IMR-90 (cell line): Measurements from ENCODE around the gene TMF1. TPM values are rescaled to one million over a fixed set of nuclear protein-coding genes. Genes with fewer than 3 reads are reported as not detected.

ENCODE experiments used
- ATAC-seq: fragments of 200-7000 bp; cut with Tn5 transposase; 2 replicates; pipeline ENCODE4 v1.9.1; 2020; ENCODE audit warnings: low read depth, mild to moderate bottlenecking, moderate library complexity
- BruUV-seq: library from RNA; stranded (reverse); fragments of 400-500 nt; replicated peaks from 2 replicates; lab custom pipeline; 2021; lab: Mats Ljungman, UMichigan
- CTCF ChIA-PET: fragments of 300-600 bp; formaldehyde crosslinking; extraction: SDS; loops from one replicate; lab custom pipeline; 2021; ENCODE audit warnings: antibody characterized with exemption; lab: Yijun Ruan, JAX
- POLR2A ChIA-PET: fragments of 300-600 bp; sonication (Branson Sonifier 250); formaldehyde crosslinking; loops from one replicate; lab custom pipeline; 2022; ENCODE audit warnings: antibody characterized with exemption; ENCODE audit not compliant: unreplicated experiment; lab: Charles Lee
- DNase-seq: peaks from one replicate; pipeline ENCODE4 v3.0.0; 2013
- H2AFZ ChIP-seq: replicated peaks from 2 replicates; pipeline ENCODE3; 2013; ENCODE audit warnings: low read length, mild to moderate bottlenecking; ENCODE audit not compliant: poor library complexity
- H2AK5ac ChIP-seq: 2 replicates; pipeline ENCODE4 v1.6.1; 2013; ENCODE audit warnings: low read depth, low read length, inconsistent platforms
- H2AK9ac ChIP-seq: replicated peaks from 2 replicates; pipeline ENCODE3; 2013; ENCODE audit warnings: mild to moderate bottlenecking, low read depth, low read length, moderate library complexity; ENCODE audit not compliant: poor library complexity
- H2BK120ac ChIP-seq: 2 replicates; pipeline ENCODE4 v1.6.1; 2013; ENCODE audit warnings: low read depth, low read length, inconsistent platforms
- H2BK15ac ChIP-seq: 3 replicates; pipeline ENCODE4 v1.6.1; 2013; ENCODE audit warnings: low read depth, low read length, inconsistent platforms
- H2BK20ac ChIP-seq: 2 replicates; pipeline ENCODE4 v1.6.1; 2013; ENCODE audit warnings: low read depth, mild to moderate bottlenecking, inconsistent platforms, low read length, moderate library complexity
- H2BK5ac ChIP-seq: 2 replicates; pipeline ENCODE4 v1.6.1; 2013; ENCODE audit warnings: mild to moderate bottlenecking, low read depth, low read length, inconsistent platforms; ENCODE audit not compliant: poor library complexity, severe bottlenecking
- H3K14ac ChIP-seq: replicated peaks from 2 replicates; pipeline ENCODE4 v1.6.1; 2013; ENCODE audit warnings: low read depth, low read length, inconsistent platforms
- H3K18ac ChIP-seq: 2 replicates; pipeline ENCODE4 v1.6.1; 2013; ENCODE audit warnings: low read depth, low read length, control low read depth
- H3K23ac ChIP-seq: 2 replicates; pipeline ENCODE4 v1.6.1; 2013; ENCODE audit warnings: low read depth, low read length, inconsistent platforms
- H3K27ac ChIP-seq: 2 replicates; pipeline ENCODE4 v1.5.1; 2013; ENCODE audit warnings: mild to moderate bottlenecking, control low read depth, low read length; ENCODE audit not compliant: insufficient read depth
- H3K27me3 ChIP-seq: 2 replicates; pipeline ENCODE4 v1.6.1; 2013; ENCODE audit warnings: low read length; ENCODE audit not compliant: control insufficient read depth, insufficient read depth
- H3K36me3 ChIP-seq: 2 replicates; pipeline ENCODE4 v1.6.1; 2013; ENCODE audit warnings: low read length, mixed read lengths; ENCODE audit not compliant: control insufficient read depth, insufficient read depth
- H3K4ac ChIP-seq: 2 replicates; pipeline ENCODE4 v1.6.1; 2013; ENCODE audit warnings: low read depth, low read length, inconsistent platforms
- H3K4me1 ChIP-seq: 2 replicates; pipeline ENCODE4 v1.6.1; 2013; ENCODE audit warnings: low read length, mixed read lengths; ENCODE audit not compliant: control insufficient read depth, insufficient read depth
- H3K4me2 ChIP-seq: 2 replicates; pipeline ENCODE4 v1.6.1; 2013; ENCODE audit warnings: low read depth, mild to moderate bottlenecking, control low read depth, low read length, moderate library complexity
- H3K4me3 ChIP-seq: 2 replicates; pipeline ENCODE4 v1.5.1; 2013; ENCODE audit warnings: low read depth, mild to moderate bottlenecking, control low read depth, low read length, moderate library complexity; ENCODE audit not compliant: insufficient read depth
- H3K56ac ChIP-seq: 2 replicates; pipeline ENCODE4 v1.6.1; 2013; ENCODE audit warnings: low read length, inconsistent platforms; ENCODE audit not compliant: insufficient read depth; ENCODE audit errors: extremely low read depth
- H3K79me1 ChIP-seq, 2 experiments: 2 replicates each; pipeline ENCODE4 v1.6.1; 2013; ENCODE audit warnings: low read length in 2 of 2, inconsistent platforms in 1 of 2, low read depth in 1 of 2
- H3K9ac ChIP-seq: 2 replicates; pipeline ENCODE4 v1.6.1; 2013; ENCODE audit warnings: low read depth, low read length, control low read depth
- H3K9me1 ChIP-seq: 2 replicates; pipeline ENCODE4 v1.6.1; 2013; ENCODE audit warnings: low read length, inconsistent platforms; ENCODE audit not compliant: insufficient read depth
- H3K9me3 ChIP-seq: 2 replicates; pipeline ENCODE4 v1.6.1; 2013; ENCODE audit warnings: low read length; ENCODE audit not compliant: control insufficient read depth, insufficient read depth
- H4K20me1 ChIP-seq: 2 replicates; pipeline ENCODE4 v1.6.1; 2013; ENCODE audit warnings: low read length, inconsistent platforms; ENCODE audit not compliant: insufficient read depth
- H4K5ac ChIP-seq: 2 replicates; pipeline ENCODE4 v1.6.1; 2013; ENCODE audit warnings: mild to moderate bottlenecking, low read depth, low read length, control low read depth
- H4K8ac ChIP-seq, 2 experiments: 2 replicates each; pipeline ENCODE4 v1.6.1; 2013; ENCODE audit warnings: low read depth in 2 of 2, low read length in 2 of 2, control low read depth in 1 of 2, inconsistent platforms in 1 of 2
- H4K91ac ChIP-seq: 2 replicates; pipeline ENCODE4 v1.6.1; 2013; ENCODE audit warnings: low read depth, low read length, inconsistent platforms; ENCODE audit not compliant: insufficient read depth
- BHLHE40 ChIP-seq: fragments of 150-350 bp; IDR thresholded peaks from 2 replicates; pipeline ENCODE4 v1.6.1; 2016; ENCODE audit warnings: mild to moderate bottlenecking, low read depth, low read length
- CHD1 ChIP-seq: IDR thresholded peaks from 2 replicates; pipeline ENCODE4 v1.6.1; 2012; ENCODE audit warnings: low read depth, low read length, improper control_type of control experiment
- CTCF ChIP-seq: conservative IDR thresholded peaks from 2 replicates; pipeline ENCODE4 v1.5.1; 2012; ENCODE audit warnings: mild to moderate bottlenecking, low read depth, low read length, improper control_type of control experiment
- ELK1 ChIP-seq: fragments of 150-350 bp; IDR thresholded peaks from 2 replicates; pipeline ENCODE4 v1.6.1; 2016; ENCODE audit warnings: low read depth, mild to moderate bottlenecking, low read length, moderate library complexity, borderline replicate concordance
- MAFK ChIP-seq: IDR thresholded peaks from 2 replicates; pipeline ENCODE4 v1.6.1; 2012; ENCODE audit warnings: low read depth, low read length, improper control_type of control experiment
- MAZ ChIP-seq: IDR thresholded peaks from 2 replicates; pipeline ENCODE4 v1.6.1; 2012; ENCODE audit warnings: low read depth, mild to moderate bottlenecking, low read length, improper control_type of control experiment, moderate library complexity, borderline replicate concordance
- MXI1 ChIP-seq: IDR thresholded peaks from 2 replicates; pipeline ENCODE4 v1.6.1; 2012; ENCODE audit warnings: low read depth, mild to moderate bottlenecking, low read length, moderate library complexity, borderline replicate concordance
- NFE2L2 ChIP-seq: fragments of 150-350 bp; IDR thresholded peaks from 2 replicates; pipeline ENCODE4 v1.6.1; 2016; ENCODE audit warnings: low read depth, mild to moderate bottlenecking, low read length
- POLR2A ChIP-seq: IDR thresholded peaks from 2 replicates; pipeline ENCODE4 v1.6.1; 2012; ENCODE audit warnings: mild to moderate bottlenecking, low read depth, low read length
- RAD21 ChIP-seq: IDR thresholded peaks from 2 replicates; pipeline ENCODE4 v1.6.1; 2012; ENCODE audit warnings: low read length, improper control_type of control experiment
- RFX5 ChIP-seq: IDR thresholded peaks from 2 replicates; pipeline ENCODE4 v1.8.0; 2012; ENCODE audit warnings: low read depth, mild to moderate bottlenecking, low read length, moderate library complexity
- SMC3 ChIP-seq: fragments of 150-350 bp; IDR thresholded peaks from 2 replicates; pipeline ENCODE4 v1.6.1; 2016; ENCODE audit warnings: low read depth, mild to moderate bottlenecking, antibody characterized with exemption, low read length, moderate library complexity
- WGBS, 2 experiments: methylation state at CpG; one replicate each; pipeline versions ENCODE4 v1.1.5 to v1.1.7; 2013; ENCODE audit warnings: missing lambda C conversion rate in 2 of 2; ENCODE audit not compliant: insufficient read length in 1 of 2; ENCODE audit errors: extremely low coverage in 2 of 2; 5-methylcytosine and 5-hydroxymethylcytosine counted together
- dilution Hi-C: fragments of 300-500 bp; cut with HindIII; formaldehyde crosslinking; loops from one replicate; pipeline ENCODE4 v1.14.3; 2018; ENCODE audit warnings: low sequenced_read_pairs; ENCODE audit not compliant: unreplicated experiment
- in situ Hi-C: fragments of 300-500 bp; cut with MboI; formaldehyde crosslinking; loops from 3 replicates; pipeline ENCODE4 v1.14.3; 2019; ENCODE audit warnings: low sequenced_read_pairs, inconsistent platforms, mixed read lengths
- intact Hi-C: fragments of 100-400 bp; cut with micrococcal nuclease; formaldehyde crosslinking; loops from 2 replicates; pipeline ENCODE4 v1.10.0; 2022
- polyA plus RNA-seq, 3 experiments: library from polyadenylated mRNA; depleted of rRNA; stranded (reverse); fragments of >200 nt; gene quantifications; 2 replicates each; pipeline ENCODE4 v1.2.3, GENCODE V29; 2012; ENCODE audit warnings: low replicate concordance in 1 of 3
- total RNA-seq: library from RNA; depleted of rRNA; stranded (reverse); fragments of >200 nt; gene quantifications from 2 replicates; pipeline ENCODE4 v1.2.3, GENCODE V29; 2012
- TF ChIP-seq, protein P1 (sequence below): fragments of 150-350 bp; IDR thresholded peaks from 2 replicates; pipeline ENCODE4 v1.6.1; 2017; ENCODE audit warnings: mild to moderate bottlenecking, antibody characterized with exemption, low read length, low read depth

The TMF1 gene
- total and polyA plus RNA-seq, 2 of the 4 experiments (the other 2 are of a cell fraction) = 12.4 to 39.1 TPM

GRCh38 chr3:69063636-69064035 is 11.5 kb upstream of the TMF1 start:
- POLR2A ChIA-PET = no interaction called here
- H3K4ac ChIP-seq = no peak overlapping the region
- ATAC-seq (no peak), DNase-seq (no peak)
- H3K23ac ChIP-seq = no peak overlapping the region
- peaks cover 4% of the 10 kb centered on the region; the same call in 1 of the 2 replicates for H3K9me1 ChIP-seq
- 0 out of 2 replicates have a peak, but pooled peaks cover 2% of the 10 kb centered on the region for H3K4me1 ChIP-seq
- H2BK15ac ChIP-seq = no peak overlapping the region
- no peak overlapping the region for H2BK20ac ChIP-seq
- no CpG with 5 or more reads among the region's 2 CpGs for WGBS, 2 experiments
- H3K4me2 ChIP-seq = no peak overlapping the region
- no peak overlapping the region for H3K14ac ChIP-seq
- no peak overlapping the region for H4K5ac ChIP-seq
- peaks cover 4 to 14% of the 10 kb centered on the region in 2 experiments; a peak in 3 of 4 replicates for H3K79me1 ChIP-seq
- in situ Hi-C loops (no loop called here), intact Hi-C loops (no loop called here), dilution Hi-C loops (no loop called here)
- no peak overlapping the region for H4K91ac ChIP-seq
- H3K9me3 ChIP-seq = no peaks in the 10 kb centered on the region
- no peak overlapping the region for H3K4me3 ChIP-seq
- CTCF ChIA-PET = interaction anchor here (0.7 kb wide), 1 partner anchor 11 kb away, joined by 4 read pairs; the partner anchor contains the start of gene TMF1
- no peak overlapping the region for H3K27ac ChIP-seq
- TF ChIP-seq BHLHE40 (no peak), RAD21 (no peak), POLR2A (no peak), MXI1 (no peak), NFE2L2 (no peak), CHD1 (no peak), MAFK (no peak), MAZ (no peak), CTCF (no peak), RFX5 (no peak), ELK1 (no peak), SMC3 (no peak)
- TF ChIP-seq, protein P1, sequence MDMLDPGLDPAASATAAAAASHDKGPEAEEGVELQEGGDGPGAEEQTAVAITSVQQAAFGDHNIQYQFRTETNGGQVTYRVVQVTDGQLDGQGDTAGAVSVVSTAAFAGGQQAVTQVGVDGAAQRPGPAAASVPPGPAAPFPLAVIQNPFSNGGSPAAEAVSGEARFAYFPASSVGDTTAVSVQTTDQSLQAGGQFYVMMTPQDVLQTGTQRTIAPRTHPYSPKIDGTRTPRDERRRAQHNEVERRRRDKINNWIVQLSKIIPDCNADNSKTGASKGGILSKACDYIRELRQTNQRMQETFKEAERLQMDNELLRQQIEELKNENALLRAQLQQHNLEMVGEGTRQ = no peak
- H2BK5ac ChIP-seq = no peak overlapping the region
- H2AK5ac ChIP-seq = no peak overlapping the region
- H2AK9ac ChIP-seq = no peak overlapping the region
- H3K27me3 ChIP-seq = no peaks in the 10 kb centered on the region
- no peak overlapping the region for H3K9ac ChIP-seq
- no peak overlapping the region for H2BK120ac ChIP-seq
- no peak overlapping the region for H3K18ac ChIP-seq
- H2AFZ ChIP-seq = no peak overlapping the region
- BruUV-seq = no TSS peak
- no peak overlapping the region for H3K56ac ChIP-seq
- no peak overlapping the region for H4K8ac ChIP-seq
- peaks cover 26% of the 10 kb centered on the region for H3K36me3 ChIP-seq
- no peaks in the 10 kb centered on the region for H4K20me1 ChIP-seq
